Ishikawa (cell line): Measurements from ENCODE around the gene STXBP1.
A peak's percentile ranks its signal among the peaks of the same experiment; 100 is the strongest.

Experiments
- CEBPB ChIP-seq: IDR thresholded peaks from 2 replicates; pipeline ENCODE4 v1.6.1; 2012
- CREB1 ChIP-seq: IDR thresholded peaks from 2 replicates; pipeline ENCODE4 v1.6.1; 2012; ENCODE audit warnings: low read depth
- EGR1 ChIP-seq: IDR thresholded peaks from 2 replicates; pipeline ENCODE4 v1.6.1; 2012
- EP300 ChIP-seq: IDR thresholded peaks from 2 replicates; pipeline ENCODE4 v1.6.1; 2012; ENCODE audit warnings: borderline replicate concordance
- FOXM1 ChIP-seq: IDR thresholded peaks from 2 replicates; pipeline ENCODE4 v1.6.1; 2012; ENCODE audit warnings: low read depth, borderline replicate concordance
- NFIC ChIP-seq: IDR thresholded peaks from 2 replicates; pipeline ENCODE4 v1.6.1; 2012
- RAD21 ChIP-seq: IDR thresholded peaks from 2 replicates; pipeline ENCODE4 v1.6.1; 2012; ENCODE audit warnings: low read depth
- TAF1 ChIP-seq: IDR thresholded peaks from 2 replicates; pipeline ENCODE4 v1.6.1; 2012; ENCODE audit warnings: low read depth, mild to moderate bottlenecking
- TCF12 ChIP-seq: IDR thresholded peaks from 2 replicates; pipeline ENCODE4 v1.6.1; 2012; ENCODE audit warnings: low read depth
- TEAD4 ChIP-seq: IDR thresholded peaks from 2 replicates; pipeline ENCODE4 v1.6.1; 2012
- YY1 ChIP-seq: IDR thresholded peaks from 2 replicates; pipeline ENCODE4 v1.6.1; 2012; ENCODE audit warnings: low read depth
- ZBTB7A ChIP-seq: IDR thresholded peaks from 2 replicates; pipeline ENCODE4 v1.6.1; 2012; ENCODE audit warnings: low read depth
- TF ChIP-seq, protein P1 (sequence below): IDR thresholded peaks from 2 replicates; pipeline ENCODE4 v1.6.1; 2012; ENCODE audit warnings: low read depth, mild to moderate bottlenecking
- TF ChIP-seq, protein P2 (sequence below): IDR thresholded peaks from 2 replicates; pipeline ENCODE4 v1.6.1; 2012
- TF ChIP-seq, protein P3 (sequence below): IDR thresholded peaks from 2 replicates; pipeline ENCODE4 v1.6.1; 2012

The STXBP1 gene

GRCh38 chr9:127611899-127612790 is at the start of gene STXBP1:
STXBP1 (plus strand) TSS chr9:127612277; CDS start chr9:127612404, 127 bp downstream.
- TF ChIP-seq RAD21 (no peak), ZBTB7A (peak; percentile 69), CEBPB (no peak), EGR1 (0 out of 2 replicates have a peak, but pooled peaks have one; percentile 48), YY1 (0 out of 2 replicates have a peak, but pooled peaks have one; percentile 36), CREB1 (no peak), EP300 (no peak)
- TF ChIP-seq, protein P1, sequence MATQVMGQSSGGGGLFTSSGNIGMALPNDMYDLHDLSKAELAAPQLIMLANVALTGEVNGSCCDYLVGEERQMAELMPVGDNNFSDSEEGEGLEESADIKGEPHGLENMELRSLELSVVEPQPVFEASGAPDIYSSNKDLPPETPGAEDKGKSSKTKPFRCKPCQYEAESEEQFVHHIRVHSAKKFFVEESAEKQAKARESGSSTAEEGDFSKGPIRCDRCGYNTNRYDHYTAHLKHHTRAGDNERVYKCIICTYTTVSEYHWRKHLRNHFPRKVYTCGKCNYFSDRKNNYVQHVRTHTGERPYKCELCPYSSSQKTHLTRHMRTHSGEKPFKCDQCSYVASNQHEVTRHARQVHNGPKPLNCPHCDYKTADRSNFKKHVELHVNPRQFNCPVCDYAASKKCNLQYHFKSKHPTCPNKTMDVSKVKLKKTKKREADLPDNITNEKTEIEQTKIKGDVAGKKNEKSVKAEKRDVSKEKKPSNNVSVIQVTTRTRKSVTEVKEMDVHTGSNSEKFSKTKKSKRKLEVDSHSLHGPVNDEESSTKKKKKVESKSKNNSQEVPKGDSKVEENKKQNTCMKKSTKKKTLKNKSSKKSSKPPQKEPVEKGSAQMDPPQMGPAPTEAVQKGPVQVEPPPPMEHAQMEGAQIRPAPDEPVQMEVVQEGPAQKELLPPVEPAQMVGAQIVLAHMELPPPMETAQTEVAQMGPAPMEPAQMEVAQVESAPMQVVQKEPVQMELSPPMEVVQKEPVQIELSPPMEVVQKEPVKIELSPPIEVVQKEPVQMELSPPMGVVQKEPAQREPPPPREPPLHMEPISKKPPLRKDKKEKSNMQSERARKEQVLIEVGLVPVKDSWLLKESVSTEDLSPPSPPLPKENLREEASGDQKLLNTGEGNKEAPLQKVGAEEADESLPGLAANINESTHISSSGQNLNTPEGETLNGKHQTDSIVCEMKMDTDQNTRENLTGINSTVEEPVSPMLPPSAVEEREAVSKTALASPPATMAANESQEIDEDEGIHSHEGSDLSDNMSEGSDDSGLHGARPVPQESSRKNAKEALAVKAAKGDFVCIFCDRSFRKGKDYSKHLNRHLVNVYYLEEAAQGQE, result no peak
- TF ChIP-seq, protein P2, sequence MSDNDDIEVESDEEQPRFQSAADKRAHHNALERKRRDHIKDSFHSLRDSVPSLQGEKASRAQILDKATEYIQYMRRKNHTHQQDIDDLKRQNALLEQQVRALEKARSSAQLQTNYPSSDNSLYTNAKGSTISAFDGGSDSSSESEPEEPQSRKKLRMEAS, result peak; percentile 10; the same call in 1 of the 2 replicates

- no peak for TF ChIP-seq EP300
- no peak for TF ChIP-seq CREB1
- TF ChIP-seq, protein P3, sequence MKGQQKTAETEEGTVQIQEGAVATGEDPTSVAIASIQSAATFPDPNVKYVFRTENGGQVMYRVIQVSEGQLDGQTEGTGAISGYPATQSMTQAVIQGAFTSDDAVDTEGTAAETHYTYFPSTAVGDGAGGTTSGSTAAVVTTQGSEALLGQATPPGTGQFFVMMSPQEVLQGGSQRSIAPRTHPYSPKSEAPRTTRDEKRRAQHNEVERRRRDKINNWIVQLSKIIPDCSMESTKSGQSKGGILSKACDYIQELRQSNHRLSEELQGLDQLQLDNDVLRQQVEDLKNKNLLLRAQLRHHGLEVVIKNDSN, result no peak
- TF ChIP-seq TCF12, result no peak
Measured at GRCh38 chr9:127562279-127562796, 49.7 kb upstream of the STXBP1 start.

GRCh38 chr9:127562841-127563401 is 49.2 kb upstream of the STXBP1 start:
- TF ChIP-seq EGR1 (no peak), YY1 (no peak), TEAD4 (no peak), CREB1 (no peak), TAF1 (no peak), CEBPB (no peak), RAD21 (no peak), EP300 (no peak)
- TF ChIP-seq, protein P1, result no peak
- TF ChIP-seq, protein P2, result no peak

DNA sequence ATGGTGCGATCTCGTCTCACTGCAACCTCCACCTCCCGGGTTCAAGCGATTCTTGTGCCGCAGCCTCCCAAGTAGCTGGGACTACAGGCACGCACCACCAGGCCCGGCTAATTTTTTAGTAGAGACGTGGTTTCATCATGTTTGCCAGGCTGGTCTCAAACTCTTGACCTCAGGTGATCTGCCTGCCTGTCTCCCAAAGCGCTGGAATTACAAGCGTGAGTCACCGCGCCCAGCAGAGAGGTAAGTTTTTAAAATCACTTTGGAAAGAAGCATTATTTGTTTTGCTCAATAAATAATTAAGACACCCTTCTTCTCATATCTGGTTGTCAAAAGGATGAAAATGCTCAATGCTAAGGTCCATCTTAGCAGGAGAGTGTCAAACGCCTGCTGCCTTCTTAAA is 48.5 kb upstream of the STXBP1 start:
- no peak for TF ChIP-seq TAF1
- TF ChIP-seq CEBPB, result no peak
- TF ChIP-seq ZBTB7A, result no peak
- no peak for TF ChIP-seq NFIC
- TF ChIP-seq, protein P2, result no peak
- TF ChIP-seq, protein P1, result no peak
- TF ChIP-seq RAD21, result no peak
- no peak for TF ChIP-seq EP300
- no peak for TF ChIP-seq TEAD4
- TF ChIP-seq YY1, result no peak
- no peak for TF ChIP-seq TCF12
- no peak for TF ChIP-seq FOXM1
- no peak for TF ChIP-seq EGR1
- TF ChIP-seq CREB1, result no peak
- TF ChIP-seq, protein P3, result no peak
